Upper lobe of right lung (tissue), 1 donor: Measurements from ENCODE around the gene SNED1. TPM values are rescaled to one million over a fixed set of nuclear protein-coding genes. Genes with fewer than 3 reads are reported as not detected.

ENCODE experiments used
- ATAC-seq: fragments of 200-7000 bp; cut with Tn5 transposase; one replicate; pipeline ENCODE4 v1.9.1; 2020; ENCODE audit warnings: mild to moderate bottlenecking, moderate library complexity
- DNase-seq: peaks from one replicate; pipeline ENCODE4 v3.0.0-alpha.2; 2020
- H3K27ac ChIP-seq: fragments of 200-600 bp; one replicate; pipeline ENCODE4 v1.8.0; 2022
- H3K27me3 ChIP-seq: fragments of 200-600 bp; one replicate; pipeline ENCODE4 v1.8.0; 2022; ENCODE audit warnings: mild to moderate bottlenecking
- H3K36me3 ChIP-seq: fragments of 200-600 bp; one replicate; pipeline ENCODE4 v1.8.0; 2022
- H3K4me1 ChIP-seq: fragments of 200-600 bp; one replicate; pipeline ENCODE4 v1.8.0; 2022
- H3K4me3 ChIP-seq: fragments of 200-600 bp; one replicate; pipeline ENCODE4 v1.8.0; 2022; ENCODE audit warnings: mild to moderate bottlenecking
- H3K9me3 ChIP-seq: fragments of 200-600 bp; one replicate; pipeline ENCODE4 v1.8.0; 2022
- CTCF ChIP-seq: fragments of 200-600 bp; IDR thresholded peaks from one replicate; pipeline ENCODE4 v1.8.0; 2022; ENCODE audit warnings: antibody characterized with exemption
- intact Hi-C: fragments of 100-400 bp; cut with DNase I; formaldehyde crosslinking; loops from one replicate; pipeline ENCODE4 v1.11.0; 2022
- total RNA-seq: library from RNA; stranded (reverse); fragmentation: NEBNext Ultra II Directional; extraction: Animal tissue kit (Norgen Biotek cat#: 25700); gene quantifications from one replicate; pipeline ENCODE4 v1.2.1, GENCODE V29; 2021
- donor health status: DM: no; HTN: yes; CAD: no; lungs with severe emphysema.

The SNED1 gene
- total RNA-seq, 1 donor from 2014 or later: 38.4 TPM

GRCh38 chr2:241072151-241072550 is 73.7 kb downstream of the SNED1 start:
- DNase-seq (no peak), ATAC-seq (no peak)
- peaks cover 62% of the 10 kb centered on the region for H3K36me3 ChIP-seq
- no peaks in the 10 kb centered on the region for H3K27me3 ChIP-seq
- no peaks in the 10 kb centered on the region for H3K4me1 ChIP-seq
- H3K27ac ChIP-seq: no peak overlapping the region
- H3K4me3 ChIP-seq: no peak overlapping the region
- intact Hi-C loops: no loop called here
- no peak for TF ChIP-seq CTCF
- H3K9me3 ChIP-seq: no peaks in the 10 kb centered on the region

GRCh38 chr2:241072553-241073165 is 74.2 kb downstream of the SNED1 start:
- DNase-seq (no peak), ATAC-seq (no peak)
- H3K4me3 ChIP-seq: no peak overlapping the region
- no peaks in the 10 kb centered on the region for H3K9me3 ChIP-seq
- no peak overlapping the region for H3K27ac ChIP-seq
- no peaks in the 10 kb centered on the region for H3K27me3 ChIP-seq
- intact Hi-C loops: no loop called here
- no peak for TF ChIP-seq CTCF
- peaks cover 57% of the 10 kb centered on the region for H3K36me3 ChIP-seq
- no peaks in the 10 kb centered on the region for H3K4me1 ChIP-seq

GRCh38 chr2:241073166-241074064 is 75.0 kb downstream of the SNED1 start:
- intact Hi-C loops: no loop called here
- no peak for ATAC-seq
- H3K4me3 ChIP-seq: no peak overlapping the region
- H3K4me1 ChIP-seq: no peaks in the 10 kb centered on the region
- H3K9me3 ChIP-seq: no peaks in the 10 kb centered on the region
- no peak for TF ChIP-seq CTCF
- peaks cover 53% of the 10 kb centered on the region for H3K36me3 ChIP-seq
- H3K27me3 ChIP-seq: no peaks in the 10 kb centered on the region
- no peak for DNase-seq
- H3K27ac ChIP-seq: no peak overlapping the region

- H3K36me3 ChIP-seq: peaks cover 45% of the 10 kb centered on the region
- no peak for ATAC-seq
Observed at GRCh38 chr2:241074065-241074818, 75.8 kb downstream of the SNED1 start.

More at GRCh38 chr2:241074065-241074818, 75.8 kb downstream of the SNED1 start:
- Histone ChIP-seq H3K4me3 (no peak overlapping the region), H3K27ac (no peak overlapping the region), H3K4me1 (no peaks in the 10 kb centered on the region), H3K9me3 (no peaks in the 10 kb centered on the region), H3K27me3 (no peaks in the 10 kb centered on the region)
- intact Hi-C loops: no loop called here
- no peak for DNase-seq
- TF ChIP-seq CTCF: no peak
